GM21619 (cell line): ENCODE results near the gene FHOD3.

Experiments
- ATAC-seq: cut with Tn5 transposase; IDR thresholded peaks from one replicate; pipeline ENCODE4 v1.9.1; 2021; ENCODE audit not compliant: unreplicated experiment

The FHOD3 gene

DNA sequence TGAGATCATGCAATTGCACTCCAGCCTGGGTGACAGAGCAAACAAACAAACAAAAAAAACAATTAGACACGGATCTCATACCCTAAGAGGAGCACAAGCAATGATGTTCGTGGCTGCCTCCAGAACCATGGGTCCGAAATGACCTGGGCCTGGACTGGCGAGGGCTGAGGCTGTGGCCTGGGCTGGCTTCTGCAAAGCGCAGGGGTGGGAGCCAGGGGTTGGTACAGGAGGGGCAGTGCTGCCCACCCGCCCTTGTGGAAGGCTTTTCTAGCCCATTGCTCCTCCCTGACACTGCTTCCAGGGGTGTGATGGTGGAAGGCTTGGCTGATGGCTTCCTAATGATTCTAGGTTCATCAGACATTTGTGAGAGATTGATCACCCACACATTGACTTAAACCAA is 167.8 kb downstream of the FHOD3 start:
- ATAC-seq, result no peak

DNA sequence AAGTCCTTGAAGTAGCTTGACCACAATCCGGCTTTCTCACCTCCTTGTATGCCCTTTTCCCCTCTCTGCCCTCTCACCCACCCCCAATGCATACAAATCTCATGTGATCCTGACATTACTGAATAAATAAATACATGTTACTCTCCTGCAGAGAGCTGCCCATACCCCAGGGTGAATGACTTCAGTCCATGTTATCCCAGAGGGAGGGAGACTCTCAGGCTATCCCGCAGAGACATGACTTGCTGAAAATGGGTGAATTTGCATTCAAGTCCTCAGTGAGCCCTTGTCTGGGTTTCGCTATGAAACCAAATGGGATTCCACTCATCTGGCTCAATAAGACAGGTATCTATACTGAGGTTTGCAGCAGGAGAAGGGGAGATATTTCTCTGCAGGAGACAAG is 168.5 kb downstream of the FHOD3 start:
- ATAC-seq, result no peak

DNA sequence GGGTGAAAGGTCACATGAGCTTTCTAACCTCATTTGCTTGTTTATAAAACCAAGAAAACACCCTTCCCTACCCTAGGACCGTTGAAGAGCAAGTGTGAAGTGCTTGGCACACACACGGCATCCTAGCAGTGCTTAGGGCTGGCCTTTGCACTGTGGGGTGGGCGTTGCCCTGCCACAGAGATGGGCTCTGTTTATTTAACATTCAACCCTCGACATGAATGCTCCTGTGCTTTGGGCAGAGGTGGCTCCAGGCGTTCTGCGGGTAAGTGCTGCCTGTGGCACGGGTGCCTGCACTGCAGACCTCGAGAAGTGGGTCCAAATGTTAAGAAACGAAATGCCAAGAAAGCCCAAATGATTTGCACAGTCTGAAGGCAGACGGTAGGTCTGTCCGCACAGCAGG is 170.1 kb downstream of the FHOD3 start:
- ATAC-seq, result no peak

DNA sequence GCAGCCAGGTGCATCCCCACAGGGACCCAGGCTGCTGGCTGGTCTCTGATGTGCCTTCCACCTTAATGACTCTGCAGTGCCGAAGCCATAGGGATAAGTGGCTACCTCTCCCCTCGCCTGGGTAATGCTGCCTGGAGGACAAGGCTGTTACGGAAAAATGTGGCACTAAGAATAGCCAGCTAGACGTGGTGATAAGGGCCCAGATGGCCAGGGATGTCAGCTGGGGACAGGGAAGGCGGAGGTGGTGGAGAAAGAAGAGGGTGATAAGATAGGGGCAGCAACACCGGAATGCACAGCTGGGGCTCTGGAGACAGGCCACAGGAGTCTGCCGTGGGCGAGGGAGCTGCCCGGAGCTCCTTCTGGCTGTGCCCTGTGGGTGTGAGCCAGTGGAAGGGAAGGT is 170.6 kb downstream of the FHOD3 start:
- no peak for ATAC-seq

DNA sequence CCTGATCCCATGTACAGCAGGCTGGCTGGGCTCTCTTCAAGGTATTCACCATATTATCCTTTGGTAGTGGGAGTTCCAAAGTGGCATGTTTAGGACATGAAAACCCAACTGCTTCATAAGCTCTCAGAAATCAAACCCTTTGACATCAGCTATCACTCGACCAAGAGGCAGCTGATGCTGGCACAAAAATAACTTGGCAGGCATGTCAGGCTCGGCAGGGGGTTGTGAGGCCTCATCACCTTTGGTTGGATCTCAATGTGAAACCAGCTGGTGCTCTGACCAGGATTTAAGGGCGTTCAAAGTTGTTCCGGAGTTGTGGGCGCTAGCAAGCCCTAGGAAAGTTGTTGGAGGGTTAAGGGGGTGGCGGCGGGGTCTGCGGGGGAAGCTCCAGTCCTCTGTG is 171.9 kb downstream of the FHOD3 start:
- ATAC-seq, result no peak

DNA sequence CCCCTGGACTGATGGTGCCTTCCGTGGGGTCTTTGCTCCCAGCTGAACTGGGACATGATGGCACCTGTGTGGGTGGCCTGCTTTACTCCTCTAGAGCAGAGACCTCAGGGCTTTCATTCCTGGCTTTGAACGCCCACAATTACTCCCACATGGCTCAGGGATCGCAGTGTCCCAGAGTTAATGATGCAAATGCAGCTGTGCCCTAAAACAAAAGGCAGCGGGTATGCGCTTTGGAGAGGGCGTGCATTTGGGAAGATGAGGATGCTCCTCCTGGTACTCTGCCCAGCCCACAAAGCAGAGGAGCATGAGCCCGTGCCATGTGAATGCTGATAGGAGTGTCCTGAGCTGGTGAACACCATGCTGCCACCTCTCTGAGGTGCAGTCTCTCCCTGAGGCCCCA is 173.4 kb downstream of the FHOD3 start:
- no peak for ATAC-seq

DNA sequence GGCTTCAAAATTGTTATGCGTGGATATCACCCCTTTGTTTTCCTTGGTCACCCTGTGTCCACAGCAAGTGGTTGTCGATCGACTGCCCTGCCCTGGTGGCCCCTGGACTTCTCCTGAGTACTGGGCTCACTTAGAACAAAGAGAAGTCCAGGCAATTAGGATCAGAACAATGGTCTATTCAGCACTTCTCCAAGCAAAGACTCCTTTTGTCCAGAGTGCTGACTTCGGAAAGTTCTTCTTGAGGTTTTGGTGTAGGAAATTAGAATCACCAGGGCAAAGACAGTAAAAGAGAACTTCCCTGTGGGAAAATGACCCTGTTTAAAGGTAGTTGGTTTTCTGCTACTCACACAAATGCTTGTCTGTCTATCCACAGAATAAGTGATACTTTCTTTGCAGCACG is 173.9 kb downstream of the FHOD3 start:
- no peak for ATAC-seq

DNA sequence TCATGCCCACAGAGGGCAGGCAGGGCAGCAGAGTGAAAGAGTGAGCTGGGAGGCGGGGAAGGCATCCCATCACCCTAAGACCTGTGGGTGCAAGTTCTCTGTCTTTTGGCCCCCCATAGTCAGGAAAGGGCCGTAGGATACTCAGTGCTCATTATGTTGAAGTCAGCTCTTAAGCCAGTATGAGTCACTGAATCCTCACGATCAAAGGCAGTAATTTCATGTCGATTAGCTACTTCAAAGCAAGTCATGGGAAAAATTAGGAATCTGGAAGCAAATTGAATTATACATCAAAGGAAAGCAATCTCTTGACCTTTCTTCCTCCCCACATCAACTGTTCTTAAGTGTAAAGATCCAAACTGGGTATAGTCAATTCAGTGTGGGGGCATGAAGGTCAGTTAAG is 178.9 kb downstream of the FHOD3 start:
- no peak for ATAC-seq

DNA sequence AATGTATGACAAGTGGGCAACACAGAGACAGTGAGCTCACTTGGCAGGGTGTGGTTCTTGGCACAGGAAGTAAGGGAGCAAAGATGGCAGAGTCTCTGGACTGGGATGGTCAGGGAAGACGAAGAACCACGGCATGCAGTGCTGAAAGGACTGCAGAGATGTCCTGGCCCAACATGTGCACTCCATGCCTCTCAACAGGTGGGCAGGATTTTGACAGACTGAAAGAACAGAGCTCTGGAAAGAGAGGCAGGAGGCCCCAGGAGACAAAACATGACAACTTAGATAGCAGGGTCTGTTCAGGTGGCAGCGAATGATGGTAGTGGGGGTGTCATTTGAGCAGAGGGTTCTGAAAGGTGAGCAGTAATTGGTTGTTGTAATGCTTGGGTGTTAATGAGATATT is 180.3 kb downstream of the FHOD3 start:
- ATAC-seq, result no peak

DNA sequence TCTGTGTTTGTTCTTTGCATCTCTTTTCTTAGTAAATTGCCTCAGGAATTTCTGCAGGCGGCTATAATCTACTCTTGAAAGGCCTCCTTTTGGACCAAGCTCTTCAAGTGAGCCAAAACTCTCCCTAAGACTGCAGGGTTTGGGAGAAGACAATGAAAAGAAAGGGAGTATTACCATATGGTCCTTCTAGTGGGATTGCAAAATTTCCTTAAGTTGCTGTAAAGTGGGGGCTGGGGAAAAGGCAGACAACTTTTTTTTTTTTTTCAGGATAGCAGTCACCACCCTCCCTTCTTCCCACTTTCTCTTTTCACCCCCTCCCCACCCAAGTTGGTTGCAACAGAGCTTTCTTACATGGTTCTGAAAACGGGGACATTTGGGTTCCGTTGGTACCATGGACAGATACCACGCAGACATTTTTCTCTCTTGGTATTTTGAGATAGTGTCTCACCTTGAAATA is 183.7 kb downstream of the FHOD3 start:
- no peak for ATAC-seq

DNA sequence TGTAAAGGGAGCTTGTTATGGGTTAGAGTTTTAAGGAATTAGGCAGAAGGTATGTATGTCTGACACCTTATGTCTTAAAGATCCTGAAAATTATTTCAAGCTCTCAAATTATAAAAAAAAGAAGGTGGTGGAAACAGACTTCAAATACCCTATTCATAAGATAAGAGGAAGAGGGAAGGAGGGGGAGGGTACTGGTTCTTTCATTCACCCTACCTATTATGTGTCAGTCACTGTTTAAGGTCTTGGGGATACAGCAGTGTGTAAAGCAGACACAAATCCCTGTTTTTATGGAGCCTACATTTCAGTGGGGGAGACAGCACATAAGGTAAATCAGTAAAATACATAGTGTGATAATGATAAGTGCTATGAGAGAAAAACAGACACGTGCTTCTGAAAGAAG is 184.4 kb downstream of the FHOD3 start:
- no peak for ATAC-seq

DNA sequence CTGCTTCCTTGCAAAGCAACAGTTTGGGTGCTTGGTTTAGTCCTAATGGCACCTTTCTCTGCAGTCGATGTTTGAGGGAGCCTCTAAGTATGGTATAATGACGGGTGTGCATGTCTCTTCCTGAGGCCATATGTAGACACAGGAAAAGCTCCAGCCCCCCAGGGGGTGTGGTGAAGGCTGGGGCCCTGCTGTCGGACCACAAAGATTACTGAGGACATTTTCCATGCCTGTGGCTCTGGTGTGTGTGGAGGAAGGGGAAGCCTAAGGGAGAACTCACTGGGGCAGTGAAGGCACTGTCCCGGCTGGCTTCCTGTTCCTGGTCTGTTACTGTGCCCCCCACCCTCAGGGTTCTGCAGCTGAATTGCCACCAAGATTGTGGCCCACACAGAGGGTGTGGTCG is 187.1 kb downstream of the FHOD3 start:
- ATAC-seq, result no peak

DNA sequence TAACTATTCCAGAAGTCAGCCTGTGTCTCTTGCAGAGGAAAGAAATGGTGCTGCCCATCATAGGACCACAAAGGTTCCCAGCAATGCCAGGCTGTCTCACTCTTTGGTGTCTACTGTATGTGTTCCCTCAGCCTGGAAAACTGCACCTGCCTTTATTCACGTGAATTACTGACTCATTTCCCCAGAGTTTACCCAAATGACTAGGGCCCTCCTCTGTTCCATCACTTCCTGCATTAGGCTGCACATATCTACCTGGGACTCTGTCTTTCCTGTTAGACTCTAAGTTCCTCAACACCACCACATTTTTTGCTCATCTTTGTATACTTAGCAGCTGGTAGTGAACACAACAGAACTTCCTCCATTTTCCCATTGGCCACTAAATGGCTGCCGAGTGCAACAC is 188.3 kb downstream of the FHOD3 start:
- ATAC-seq, result no peak

DNA sequence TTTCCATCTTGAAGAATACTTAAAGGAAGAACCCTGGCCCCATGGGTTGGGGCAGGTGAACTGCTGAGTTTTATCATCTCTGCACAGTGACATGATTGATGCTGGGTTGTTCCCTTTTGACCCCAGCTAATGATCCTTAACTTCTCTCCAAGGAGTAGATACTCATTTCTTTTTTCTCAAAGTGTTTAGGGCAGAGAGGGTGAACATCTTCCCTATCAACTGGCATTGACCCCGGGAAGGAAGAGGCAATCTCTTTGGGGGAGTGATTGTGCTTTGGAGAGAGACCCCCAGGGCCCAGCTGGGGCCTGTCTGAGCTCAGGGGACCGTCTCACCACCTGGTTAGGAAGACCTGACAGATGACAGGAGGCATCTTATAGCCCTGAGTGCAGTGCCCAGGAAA is 190.6 kb downstream of the FHOD3 start:
- ATAC-seq, result no peak

DNA sequence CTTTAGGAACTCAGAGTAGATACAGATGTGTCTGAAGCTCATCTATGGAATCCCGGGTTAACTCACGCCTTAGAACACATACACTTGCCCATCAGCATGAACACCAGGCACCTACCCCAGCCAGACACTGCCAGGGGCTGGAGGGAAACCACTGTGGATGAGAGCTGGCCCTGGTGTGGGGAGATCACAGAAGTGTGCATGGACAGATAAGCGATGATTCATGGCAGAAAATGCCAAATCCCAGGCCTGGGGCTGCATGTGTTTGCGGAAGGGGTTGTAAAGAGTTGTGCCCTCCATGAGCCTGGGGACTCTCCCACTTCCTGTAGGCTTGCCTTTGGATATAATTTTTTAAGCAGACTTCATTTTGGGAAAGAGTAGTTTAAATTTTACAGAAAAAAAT is 193.4 kb downstream of the FHOD3 start:
- ATAC-seq, result no peak

DNA sequence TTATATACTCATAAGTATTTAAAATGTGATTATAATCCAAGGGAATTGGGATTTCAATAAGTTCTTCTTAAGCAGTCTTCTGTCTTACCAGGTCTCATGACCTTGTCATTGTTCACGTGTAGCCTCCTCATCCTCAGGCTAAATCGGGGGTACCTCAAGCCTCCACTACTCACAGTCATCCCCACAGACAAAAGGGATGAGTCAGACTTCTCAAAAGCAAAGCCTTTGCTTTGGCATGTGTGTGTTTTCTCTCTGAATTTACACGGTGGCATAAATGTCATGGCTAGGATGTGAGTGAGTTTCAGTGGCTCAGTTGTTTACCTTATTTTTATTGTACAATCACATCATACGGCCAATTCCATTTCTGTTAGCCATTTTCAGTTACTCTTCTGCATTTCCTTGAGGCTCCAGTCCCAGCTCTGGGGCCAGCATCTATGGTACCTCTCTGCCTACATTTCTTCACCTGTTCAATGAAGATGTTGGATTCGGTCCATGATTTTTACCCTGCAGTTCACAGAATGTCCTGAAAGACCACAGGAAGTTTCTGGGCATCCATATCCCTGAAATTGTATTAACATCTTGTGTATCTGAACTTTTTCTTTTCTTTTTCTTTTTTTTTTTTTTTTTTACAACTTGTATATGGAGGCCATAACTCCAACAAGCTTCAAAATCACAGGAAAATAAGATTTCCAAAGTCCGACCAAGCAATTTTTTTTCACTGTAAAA is 195.3 kb downstream of the FHOD3 start:
- ATAC-seq, result no peak

DNA sequence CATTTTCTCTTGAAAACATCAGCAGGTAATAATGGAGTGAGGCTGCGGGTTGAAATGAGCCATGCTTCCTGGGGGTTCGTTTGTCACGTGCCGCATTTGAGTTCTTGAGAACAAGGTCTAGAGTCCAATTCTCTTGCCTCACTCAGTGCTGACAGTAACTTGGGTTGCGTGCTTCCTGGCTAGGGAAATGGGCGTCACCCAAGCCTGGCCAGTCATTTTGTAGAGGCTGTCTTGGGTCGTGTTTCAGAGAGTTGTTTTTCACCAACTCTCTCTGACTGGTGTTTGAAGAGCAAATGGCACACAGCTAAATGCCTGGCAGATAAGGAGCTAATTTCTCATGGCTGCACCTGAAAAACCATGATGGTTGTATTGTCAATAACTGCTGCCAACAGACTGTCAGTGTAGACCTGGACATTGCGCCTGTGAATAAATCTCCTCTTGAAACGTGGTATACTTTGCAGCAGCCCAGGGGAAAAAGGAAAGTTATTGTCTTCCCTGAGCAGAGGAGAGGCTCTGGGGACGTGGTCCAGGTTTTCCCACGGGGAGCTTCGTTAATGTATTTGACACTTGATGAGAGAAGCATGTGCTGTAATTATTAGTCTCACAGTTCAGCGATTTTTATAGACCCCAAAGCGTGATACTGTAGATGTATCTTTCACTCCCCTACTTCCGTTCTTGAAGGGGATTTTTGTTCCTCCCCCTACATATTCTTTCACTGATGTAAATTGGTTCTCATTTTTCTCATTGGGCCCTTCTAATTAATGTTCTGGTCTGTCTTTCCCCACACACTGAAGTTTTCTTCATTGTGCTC is 196.0 kb downstream of the FHOD3 start:
- no peak for ATAC-seq

DNA sequence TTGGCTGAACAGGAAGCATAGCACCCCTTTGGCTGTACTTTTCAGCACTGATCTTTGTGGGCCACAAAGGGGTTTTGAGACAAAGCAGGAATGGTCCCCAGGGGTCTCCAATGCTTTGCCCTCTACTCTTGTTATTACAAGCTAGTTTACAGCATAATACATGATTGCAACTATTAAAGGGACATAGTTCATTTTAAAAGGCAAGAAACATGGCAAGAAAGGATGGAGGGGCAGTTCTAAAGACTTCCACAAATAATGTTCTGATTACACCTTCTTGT is 196.6 kb downstream of the FHOD3 start:
- no peak for ATAC-seq

DNA sequence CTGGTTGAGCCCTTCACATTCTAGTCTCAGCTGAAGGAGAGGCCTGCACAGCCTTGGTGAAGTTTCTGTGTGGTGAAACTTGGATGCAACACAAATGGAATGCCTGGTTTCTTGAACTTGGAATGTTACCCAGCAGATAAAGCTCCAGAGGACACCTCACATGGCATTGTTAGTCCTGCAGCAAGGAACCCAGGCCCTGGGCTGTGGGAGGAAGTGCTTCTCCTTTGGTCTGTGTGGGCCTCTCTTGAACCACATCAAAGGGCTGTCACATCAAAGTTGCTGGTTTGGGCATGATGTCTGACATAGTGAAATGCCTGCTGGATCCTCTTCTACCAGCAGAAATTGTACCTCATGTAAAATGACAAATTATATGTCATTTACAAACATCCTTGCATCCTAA is 198.5 kb downstream of the FHOD3 start:
- no peak for ATAC-seq

DNA sequence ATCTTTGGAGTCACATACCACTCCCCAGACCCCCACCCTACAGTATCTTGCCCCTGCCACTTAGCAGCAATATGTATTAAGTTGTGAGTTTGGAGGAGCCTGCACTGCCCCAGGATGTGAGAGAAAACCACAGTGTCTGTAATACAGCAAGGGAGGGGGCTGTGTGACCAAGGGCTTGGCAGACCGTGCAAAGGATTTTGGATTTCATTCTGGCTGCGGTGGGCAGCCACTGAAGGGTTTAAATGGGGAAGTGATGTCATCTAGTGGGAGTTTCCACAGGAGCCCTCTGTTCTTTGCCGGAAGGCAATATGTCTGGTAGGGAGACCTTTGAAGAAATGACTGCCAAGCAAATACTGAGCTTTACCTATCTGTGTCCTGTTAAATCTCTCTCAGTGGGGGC is 202.4 kb downstream of the FHOD3 start:
- ATAC-seq, result peak; percentile 94

DNA sequence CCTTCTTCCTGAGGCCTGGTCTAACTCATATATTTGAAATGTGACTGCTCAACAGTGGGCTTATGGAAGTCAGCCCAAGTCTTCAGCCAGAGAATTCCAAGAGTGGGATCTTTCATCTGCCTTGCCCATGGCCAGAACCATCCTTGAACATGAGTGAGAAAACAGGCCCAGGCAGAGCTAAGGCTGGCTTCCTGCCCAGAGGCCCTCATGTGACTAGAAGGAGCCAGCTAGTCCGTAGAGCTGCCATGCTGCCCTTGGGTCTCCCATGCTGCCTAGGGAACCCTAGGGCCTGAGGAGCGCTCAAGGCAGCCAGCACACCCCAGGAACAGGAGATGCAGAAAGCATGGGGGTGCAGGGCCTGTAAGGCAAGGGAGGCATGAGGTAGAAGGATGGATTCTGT is 203.6 kb downstream of the FHOD3 start:
- ATAC-seq, result no peak

DNA sequence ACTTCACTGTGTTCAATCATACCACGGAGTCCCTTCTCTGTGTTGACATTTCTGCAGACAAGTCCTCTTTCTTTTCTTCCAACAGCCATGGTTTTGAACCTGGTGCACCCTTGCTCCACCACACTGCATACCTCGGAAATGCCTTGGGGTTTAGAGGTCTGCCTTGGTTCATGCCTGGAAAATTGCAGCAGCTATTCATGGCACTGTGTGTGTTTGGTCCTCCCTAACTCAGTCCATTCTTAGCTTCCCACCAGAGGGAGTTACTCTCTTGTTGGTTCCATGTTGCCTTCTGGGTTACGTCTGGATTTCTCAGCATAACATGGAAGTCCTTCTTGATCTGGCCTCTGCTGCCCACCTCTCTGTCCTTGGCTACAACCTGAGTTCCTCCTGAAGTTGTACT is 206.0 kb downstream of the FHOD3 start:
- no peak for ATAC-seq

DNA sequence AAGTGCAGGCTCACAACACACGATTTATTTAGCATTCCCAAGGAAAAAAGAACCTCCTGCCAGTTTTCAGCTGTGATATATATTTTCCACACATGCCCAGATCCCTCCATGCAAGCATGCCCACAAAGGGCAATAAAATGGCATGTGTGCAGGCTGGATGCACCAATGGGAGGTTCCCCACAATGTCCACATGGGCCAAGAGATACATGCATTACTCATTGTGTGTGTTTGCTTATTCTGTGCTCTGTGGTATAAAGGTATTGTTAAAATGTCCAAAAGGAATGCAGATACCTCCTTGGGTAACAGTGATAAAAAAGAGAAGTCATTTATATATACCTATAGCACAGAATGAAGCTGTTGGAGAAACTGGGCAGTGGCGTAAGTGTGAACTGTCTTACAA is 207.4 kb downstream of the FHOD3 start:
- ATAC-seq, result no peak
